ENCODE results near the gene DDOST.

Gene DDOST

DNA sequence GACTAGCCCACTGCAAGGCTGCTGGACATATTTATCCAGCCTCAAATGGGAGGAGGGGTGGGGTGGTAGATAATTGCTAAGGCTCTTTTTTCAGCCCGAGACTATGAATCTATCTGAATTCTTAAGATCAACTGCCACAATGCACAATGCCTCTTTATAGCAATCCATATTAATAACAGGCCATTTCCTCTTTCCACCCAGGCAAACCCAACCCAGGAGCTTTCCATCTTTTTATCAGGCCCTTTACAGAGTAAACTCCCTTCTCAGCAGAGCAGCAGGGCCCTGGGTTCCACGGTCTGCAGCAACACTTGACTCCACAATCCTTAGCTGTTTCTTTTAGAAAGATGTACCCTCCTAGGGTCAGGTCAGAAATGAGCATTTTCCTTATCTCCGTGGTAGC lies 806 bp downstream of the DDOST start:
- DNase-seq (ENCODE audit: low read depth in 2 of 2), result no peak

- DNase-seq (ENCODE audit: low read depth in 2 of 2), result no peak
Measured at GRCh38 chr1:20658166-20658915, 2.8 kb downstream of the DDOST start.

DNA sequence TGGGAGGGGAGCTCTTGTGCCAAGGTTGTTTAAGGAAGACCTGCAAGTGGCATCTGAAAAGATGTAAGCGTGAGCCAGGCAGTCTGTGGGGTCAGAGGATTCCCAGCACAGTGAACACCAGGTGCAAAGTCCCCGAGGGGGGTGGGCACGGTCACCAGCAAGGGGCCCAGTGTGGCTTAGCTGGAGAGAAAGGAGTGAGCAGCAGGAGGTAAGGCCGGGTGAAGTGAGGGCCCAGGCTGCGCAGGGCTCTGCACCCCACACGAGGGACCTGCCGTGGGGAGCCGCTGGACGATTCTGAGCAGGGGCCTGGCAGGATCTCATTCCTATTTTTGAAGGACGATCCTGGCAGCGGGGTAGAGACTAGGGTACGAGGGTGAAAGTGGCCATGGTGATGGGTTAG lies 4.1 kb downstream of the DDOST start:
- no peak for DNase-seq (ENCODE audit: low read depth in 2 of 2)

DNA sequence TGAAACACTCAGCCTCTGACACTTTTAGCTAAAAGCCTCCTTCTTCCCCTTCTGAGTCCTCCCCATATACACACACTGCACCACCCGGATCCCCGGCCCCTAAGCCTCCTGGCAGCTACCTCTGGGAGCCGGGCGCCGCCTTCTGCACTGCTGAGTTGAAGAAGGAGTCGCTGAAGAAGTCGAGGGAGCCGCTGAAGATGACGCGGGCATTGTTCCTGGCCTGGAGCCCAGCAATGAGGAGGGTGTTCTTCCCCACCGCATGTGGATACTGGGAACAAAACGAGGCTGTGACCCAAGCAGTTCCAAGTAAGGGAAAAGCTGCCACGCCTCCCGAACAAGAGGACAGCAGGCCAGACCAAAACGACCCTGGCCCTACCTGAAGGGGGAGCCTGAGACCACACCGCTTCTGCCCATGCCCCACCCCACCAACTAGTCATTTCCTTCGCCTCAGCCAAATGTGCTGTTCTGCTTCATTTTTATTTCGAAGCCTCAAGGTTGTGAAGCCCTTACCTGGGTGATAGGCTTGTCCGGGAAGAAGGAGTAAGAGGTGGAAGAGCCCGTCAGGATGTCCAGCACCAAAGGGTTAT lies 7.0 kb downstream of the DDOST start:
- DNase-seq (ENCODE audit: low read depth in 2 of 2), result no peak

GRCh38 chr1:20652300-20652699 lies 8.9 kb downstream of the DDOST start:
- no peak for DNase-seq (ENCODE audit: low read depth in 2 of 2)

DNA sequence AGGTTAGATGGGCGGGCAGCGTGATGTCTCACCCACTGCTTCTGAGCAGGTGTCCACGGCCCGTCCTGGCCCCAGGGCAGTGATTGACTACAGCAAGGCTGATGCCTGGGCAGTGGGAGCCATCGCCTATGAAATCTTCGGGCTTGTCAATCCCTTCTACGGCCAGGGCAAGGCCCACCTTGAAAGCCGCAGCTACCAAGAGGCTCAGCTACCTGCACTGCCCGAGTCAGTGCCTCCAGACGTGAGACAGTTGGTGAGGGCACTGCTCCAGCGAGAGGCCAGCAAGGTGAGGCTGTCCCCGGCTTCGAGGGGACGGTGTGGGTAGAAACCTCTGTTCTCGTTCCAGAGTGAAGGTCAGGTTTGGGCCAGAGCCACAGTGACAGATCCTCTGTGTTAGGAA lies 12.2 kb downstream of the DDOST start:
- DNase-seq (ENCODE audit: low read depth in 2 of 2), result no peak

DNA sequence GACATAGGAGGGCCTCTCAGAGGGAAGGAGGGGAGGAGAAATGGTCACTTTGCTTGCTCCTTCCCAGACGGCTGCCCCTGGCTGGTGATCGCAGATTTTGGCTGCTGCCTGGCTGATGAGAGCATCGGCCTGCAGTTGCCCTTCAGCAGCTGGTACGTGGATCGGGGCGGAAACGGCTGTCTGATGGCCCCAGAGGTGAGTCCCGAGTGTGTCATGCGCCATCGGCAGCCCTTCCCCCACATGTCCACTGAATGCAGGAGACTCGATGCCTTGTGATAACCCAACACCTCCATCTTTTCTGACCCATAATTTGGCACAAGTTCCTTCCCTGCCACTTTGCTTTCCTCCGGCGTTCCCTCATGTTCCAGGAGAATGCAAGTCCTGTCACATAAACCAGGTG lies 12.7 kb downstream of the DDOST start:
- DNase-seq (ENCODE audit: low read depth in 2 of 2), result no peak

DNA sequence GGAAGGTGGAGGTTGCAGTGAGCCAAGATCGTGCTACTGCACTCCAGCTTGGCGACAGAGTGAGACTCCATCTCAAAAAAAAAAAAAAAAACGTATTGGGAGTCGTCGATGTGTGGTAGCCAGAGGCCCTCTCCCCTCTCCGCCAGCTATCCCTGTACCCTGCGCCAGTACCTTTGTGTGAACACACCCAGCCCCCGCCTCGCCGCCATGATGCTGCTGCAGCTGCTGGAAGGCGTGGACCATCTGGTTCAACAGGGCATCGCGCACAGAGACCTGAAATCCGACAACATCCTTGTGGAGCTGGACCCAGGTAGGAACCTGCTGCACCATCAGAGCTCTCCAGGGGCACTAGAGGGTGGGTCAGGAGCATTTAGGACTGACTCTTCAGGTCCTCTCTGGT lies 15.8 kb downstream of the DDOST start:
- no peak for DNase-seq (ENCODE audit: low read depth in 2 of 2)

GRCh38 chr1:20644416-20644815 lies 16.8 kb downstream of the DDOST start:
- DNase-seq (ENCODE audit: low read depth in 2 of 2), result no peak

DNA sequence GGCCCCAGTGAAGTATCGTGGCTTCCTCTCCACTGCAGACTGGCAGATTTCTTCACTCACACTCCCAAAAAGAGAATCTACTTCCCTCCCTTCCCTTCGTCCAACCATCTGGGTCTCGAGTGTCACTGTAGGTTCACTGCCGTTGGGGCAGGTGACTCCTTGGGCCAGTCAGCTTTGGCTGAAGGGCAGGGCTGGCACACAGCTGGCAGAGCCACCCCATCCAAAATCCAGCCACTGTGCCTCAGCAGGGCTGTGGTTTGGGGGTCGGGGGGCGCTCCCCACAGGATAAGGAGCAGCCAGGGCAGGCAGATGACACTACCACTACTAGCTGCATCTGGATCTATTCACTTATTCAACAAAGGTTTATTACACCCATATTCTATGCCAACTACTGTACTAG lies 18.1 kb downstream of the DDOST start:
- no peak for DNase-seq (ENCODE audit: low read depth in 2 of 2)

GRCh38 chr1:20641975-20642374 lies 19.2 kb downstream of the DDOST start:
- DNase-seq (ENCODE audit: low read depth in 2 of 2), result no peak

DNA sequence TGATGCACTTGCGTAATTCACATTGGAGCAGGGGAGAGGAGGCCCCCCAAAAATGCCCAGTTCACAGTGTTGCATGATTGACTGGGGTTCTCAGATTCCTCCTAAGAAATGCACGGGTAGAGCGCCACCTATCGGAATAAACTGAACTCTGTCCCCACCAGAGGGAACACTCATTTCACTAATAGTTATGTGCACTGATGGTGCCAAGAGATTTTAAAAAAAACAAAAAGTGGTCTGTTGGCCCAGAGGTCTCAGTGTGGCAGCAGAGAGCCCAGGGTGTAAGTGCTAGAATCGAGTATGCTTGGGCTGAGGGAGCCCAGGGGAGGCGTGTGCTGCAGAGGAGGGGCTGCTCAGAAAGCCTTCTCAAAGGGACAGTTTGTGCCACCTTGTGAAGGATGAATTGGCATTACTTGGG lies 21.0 kb downstream of the DDOST start:
- peak in 1 of 2 donors; percentile 24 for DNase-seq (ENCODE audit: low read depth in 2 of 2)

GRCh38 chr1:20636785-20637347 lies 24.3 kb downstream of the DDOST start:
- DNase-seq (ENCODE audit: low read depth in 2 of 2), result no peak

DNA sequence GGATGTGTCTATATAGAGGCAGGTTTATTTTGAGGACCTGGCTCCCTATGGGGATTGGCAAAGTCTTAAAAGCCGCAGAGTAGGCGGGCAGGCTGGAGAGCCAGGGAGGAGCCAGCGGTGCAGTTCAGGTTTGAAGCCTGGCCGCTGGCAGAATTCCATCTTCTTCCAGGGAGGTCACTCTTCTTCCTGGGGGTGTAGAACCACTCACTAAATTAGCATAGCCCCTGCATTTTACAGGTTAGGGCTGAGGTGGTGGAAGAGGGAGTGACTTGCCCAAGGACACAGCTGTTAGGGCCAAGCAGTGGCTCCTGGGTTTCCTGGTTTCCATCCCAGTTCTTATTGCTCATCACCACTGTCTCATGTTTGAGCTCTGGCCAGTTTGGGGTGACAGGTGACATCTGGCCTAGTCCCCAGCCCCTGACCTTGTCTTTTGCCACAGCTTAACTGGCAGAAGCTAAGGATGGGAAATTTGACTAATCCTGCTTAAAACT lies 26.5 kb downstream of the DDOST start:
- DNase-seq (ENCODE audit: low read depth in 2 of 2), result no peak

GRCh38 chr1:20634065-20634593 lies 27.0 kb downstream of the DDOST start:
- no peak for DNase-seq (ENCODE audit: low read depth in 2 of 2)

- DNase-seq (ENCODE audit: low read depth in 2 of 2), result peak; percentile 73 to 77
Measured at GRCh38 chr1:20633190-20634064, 27.7 kb downstream of the DDOST start, which contains the start of gene PINK1. PINK1 (plus strand) TSS chr1:20633458; CDS start chr1:20633549, 91 bp downstream.

DNA sequence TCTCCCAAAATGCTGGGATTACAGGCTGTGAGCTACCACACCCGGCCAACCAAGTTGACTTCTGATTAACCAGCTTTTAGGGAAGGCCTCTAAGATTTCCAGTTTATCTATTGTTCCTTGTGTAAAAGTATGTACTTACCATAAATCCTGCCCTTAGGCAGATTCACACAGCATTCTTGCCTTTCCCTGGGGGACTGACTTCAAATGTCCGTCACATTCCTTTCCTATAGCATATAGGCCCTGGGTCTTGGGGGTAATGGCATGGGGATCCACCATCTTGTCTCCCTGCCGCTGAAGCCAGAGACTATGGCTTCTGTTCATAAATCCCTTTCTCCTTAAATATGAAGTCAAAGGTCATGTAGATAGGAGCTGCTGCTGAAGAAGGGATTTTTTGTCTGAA lies 28.8 kb downstream of the DDOST start:
- DNase-seq (ENCODE audit: low read depth in 2 of 2), result no peak

DNA sequence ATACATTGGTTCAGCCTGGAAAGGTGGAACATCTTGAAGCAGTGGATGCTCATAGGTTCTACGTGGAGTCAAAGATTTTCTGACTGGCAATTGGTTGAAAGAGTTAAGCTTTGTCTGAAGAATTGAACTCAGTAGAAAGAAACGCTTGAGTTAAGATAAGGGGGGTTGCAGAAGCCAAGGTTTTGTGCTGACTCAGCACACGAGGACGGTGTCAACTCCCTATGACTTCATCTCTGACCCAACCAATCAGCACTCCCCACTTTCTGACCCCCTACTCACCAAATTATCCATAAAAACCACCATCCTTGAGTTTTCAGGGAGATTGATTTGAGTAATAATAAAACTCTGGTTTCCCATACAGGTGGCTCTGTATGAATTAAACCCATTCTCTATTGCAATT lies 30.4 kb downstream of the DDOST start:
- DNase-seq (ENCODE audit: low read depth in 2 of 2), result no peak

DNA sequence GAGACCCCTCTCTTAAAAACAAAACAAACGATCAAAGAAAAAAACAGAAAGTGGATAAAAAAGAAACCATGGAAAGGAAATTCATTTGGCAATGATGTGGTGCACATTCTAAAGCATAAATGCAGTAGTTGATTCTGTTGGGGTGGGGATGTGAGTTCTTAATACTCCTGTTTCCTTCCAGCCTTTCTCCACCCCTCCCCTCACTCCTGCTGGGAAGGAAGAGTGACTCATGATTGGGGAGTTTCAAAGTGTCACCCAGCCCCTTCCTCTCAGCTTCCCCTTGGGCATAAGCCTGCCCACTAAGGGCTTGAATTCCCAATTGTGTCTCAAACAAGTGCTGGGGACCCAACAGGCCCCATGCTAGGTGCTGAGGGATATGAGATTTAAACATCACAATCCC lies 34.6 kb downstream of the DDOST start:
- no peak for DNase-seq (ENCODE audit: low read depth in 2 of 2)

- DNase-seq (ENCODE audit: low read depth in 2 of 2), result no peak
Measured at GRCh38 chr1:20626098-20626427, 35.1 kb downstream of the DDOST start.

DNA sequence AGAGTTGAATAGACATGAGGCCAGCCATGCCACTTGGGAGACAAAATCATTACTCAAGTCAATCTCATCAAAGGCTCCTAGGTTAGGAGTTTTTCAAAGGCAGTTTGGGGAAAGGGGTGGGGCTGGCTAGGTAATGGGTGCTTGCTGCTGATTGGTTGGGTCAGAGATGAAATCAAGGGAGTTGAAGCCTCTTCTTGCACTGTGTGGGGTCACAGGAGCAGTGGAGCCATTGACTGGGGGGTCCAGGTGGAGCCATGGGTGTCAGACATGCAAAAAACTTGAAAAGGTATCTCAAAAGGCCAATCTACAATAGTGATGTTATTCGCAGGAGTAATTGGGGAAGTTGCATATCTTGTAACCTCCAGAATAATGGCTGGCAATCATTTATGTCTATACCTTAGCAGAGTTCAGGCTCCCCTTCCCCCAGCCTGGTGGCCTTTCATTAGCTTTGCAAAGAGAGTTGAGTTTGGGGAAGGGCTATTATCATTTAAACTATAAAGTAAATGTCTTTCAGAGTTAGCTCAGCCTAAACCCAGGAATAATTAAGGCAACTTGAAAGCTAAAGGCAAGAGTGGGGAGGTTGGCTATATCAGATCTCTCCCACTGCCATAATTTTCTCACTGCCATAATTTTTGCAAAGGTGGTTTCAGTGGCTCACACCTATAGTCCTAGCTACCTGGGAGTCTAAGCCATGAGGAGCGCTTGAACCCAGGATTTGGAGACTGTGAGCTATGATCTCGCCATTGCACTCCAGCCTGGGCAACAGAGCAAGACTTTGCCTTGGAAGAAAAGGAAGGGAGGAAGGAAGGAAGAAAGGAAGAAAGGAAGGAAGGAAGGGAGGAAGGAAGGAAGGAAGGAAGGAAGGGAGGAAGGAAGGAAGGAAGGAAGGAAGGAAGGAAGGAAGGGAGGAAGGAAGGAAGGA lies 35.7 kb downstream of the DDOST start:
- no peak for DNase-seq (ENCODE audit: low read depth in 2 of 2)

Measured in stimulated activated CD8-positive, alpha-beta memory T cell treated with anti-CD3 and anti-CD28 coated beads, Interleukin-7, amount 100 ng/mL, for 1 hour (primary cell).